Stimulated activated CD4-positive, alpha-beta T cell treated with anti-CD3 and anti-CD28 coated beads, Interleukin-15, amount 100 ng/mL, for 1 hour (primary cell): Measurements from ENCODE around the gene RTKN2.

Source experiments
- DNase-seq, 2 donors: peaks; one replicate each; pipeline ENCODE4 v3.0.0-alpha.2; 2020; ENCODE audit warnings: low read depth in 1 of 2, low spot score in 1 of 2

The RTKN2 gene

DNA sequence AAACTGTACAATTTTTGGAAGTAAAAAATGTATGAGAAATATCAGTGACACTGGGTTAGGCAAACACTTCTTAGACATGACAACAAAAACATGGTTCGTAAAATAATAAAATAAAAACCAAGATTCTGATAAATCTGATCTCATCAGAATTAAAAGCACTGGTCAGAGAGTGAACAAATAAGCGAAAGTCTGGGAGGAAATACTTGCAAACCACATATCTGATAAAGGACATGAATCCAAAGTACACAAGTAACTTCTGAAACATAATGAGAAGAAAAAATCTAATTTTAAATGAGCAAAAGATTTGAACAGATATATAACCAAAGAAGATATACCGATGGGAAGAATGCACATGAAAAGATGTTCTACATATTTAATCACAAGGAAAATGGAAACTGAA is 91.5 kb downstream of the RTKN2 start:
- DNase-seq: no peak

DNA sequence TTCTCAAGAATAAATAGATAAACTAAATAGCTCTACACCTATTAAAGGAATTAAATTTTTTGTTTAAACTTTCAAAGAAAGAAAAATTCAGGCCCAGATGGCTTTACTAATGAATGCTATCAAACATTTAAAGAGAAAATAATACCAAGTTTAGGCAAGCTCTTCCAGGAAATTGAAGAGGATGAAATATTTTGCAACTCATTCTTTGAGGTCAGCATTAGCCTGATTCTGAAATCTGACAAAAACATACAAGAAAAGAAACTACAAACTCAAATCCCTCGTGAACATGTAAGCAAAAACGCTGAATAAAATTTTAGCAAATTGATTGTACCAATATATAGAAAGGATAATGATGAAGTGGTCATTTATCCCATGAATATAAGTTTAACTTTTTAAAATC is 93.4 kb downstream of the RTKN2 start:
- no peak for DNase-seq

DNA sequence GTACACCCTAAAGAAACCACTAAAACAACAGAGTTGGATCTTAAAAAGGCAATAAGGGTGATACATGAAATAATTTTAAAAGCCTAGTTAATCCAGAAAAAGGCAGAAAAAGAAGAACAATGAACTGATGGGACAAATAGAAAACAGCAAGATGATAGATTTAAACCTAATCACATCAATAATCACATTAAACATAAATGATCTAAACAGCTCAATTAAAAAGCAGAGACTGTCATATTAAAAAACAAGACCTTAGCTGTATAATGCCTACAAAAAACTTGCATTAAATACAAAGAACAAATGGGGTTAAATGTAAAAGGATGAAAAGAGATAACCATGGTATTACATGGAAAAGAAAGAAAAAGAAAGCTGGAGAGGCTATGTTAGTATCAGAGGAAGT is 96.2 kb downstream of the RTKN2 start:
- DNase-seq: no peak

DNA sequence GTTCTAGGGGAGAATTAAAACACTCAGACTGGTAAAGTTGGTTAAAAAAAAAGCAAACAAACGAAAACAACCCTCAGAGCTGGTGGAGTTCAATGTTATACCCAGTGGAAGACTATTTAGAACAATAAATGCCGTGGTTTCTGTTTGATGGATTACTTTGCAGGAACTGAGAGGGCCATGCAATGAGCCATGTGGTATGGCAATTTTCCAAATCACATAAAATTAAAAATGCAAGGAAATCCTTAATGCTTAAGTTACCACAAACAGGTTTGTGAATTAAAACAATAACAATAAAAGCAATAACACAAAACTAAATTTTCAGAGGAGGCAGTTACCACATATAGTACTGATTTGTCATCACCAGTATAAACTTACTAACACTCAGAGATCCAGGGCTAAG is 96.9 kb downstream of the RTKN2 start:
- no peak for DNase-seq

DNA sequence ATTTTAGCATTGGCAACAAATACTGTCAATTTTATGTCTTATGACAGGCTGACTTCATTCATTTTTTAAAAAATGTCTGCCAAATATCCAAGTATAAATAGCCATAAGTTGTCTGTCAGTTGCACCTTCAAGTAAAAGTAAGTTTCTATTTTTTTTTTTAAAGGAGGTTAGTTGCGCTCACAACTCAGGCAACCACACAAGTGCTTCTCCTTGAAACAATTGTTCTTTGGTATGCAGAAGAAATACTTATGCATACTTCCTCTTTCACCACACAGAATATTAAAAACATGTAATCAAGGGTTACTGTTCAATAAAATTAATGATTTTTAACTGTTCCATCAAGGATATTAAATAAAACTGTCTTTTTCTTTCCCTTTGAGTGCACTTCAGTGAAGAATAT is 97.9 kb downstream of the RTKN2 start:
- no peak for DNase-seq

DNA sequence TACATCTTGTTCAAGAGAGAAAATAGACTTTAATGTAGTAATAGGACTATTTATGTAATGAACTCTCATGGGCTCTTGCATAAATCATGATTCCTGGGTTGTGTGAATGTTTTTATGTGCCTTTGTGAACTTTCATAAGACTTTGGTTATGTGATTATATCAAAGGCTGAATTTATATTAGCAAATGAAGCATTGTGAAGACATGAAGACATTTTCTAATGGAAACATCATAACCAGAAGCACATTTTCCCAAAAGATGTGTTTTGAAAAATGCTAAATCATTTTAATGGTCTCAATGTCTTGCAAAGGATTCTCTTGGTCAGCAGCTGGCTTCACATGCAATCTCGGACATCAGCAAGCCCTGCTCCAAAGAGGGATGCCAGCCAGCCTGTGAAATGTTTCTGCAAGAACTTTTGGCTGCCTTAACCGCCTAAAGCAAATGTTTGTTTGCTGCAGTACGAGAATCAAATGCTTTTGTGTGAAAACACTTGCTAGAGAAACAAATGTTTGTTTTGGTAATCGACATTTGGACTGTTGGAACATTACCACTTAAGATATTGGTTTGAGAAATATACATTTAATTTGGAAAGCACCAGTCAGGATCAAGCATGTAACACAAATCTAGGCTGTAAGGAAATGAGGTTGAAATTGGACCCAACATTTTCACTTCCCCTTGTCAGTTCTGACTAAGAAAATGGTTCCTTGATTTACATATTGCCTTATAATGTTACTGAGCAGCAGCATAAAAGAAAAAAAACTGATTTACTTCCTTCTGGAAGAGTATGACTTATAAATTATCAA is 102.1 kb downstream of the RTKN2 start:
- no peak for DNase-seq

DNA sequence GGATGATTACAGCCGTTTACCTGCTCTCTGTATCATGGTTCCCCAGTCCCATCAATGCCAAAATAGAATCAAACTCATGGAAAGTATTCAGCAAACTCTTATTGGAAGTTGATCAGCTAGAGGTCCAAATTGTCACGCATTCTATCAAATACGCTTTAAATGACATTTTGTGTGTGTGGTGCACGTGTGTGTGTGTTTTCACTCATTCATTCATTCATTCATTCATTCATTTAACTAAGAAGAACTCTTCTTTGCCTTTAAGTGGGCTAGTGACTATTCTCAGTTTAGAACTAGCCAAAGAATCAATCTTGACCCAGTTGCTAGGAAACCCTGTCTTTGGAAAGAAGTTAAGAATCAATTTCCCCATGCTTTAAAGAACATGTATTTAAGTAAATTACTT is 102.8 kb downstream of the RTKN2 start:
- DNase-seq: no peak

DNA sequence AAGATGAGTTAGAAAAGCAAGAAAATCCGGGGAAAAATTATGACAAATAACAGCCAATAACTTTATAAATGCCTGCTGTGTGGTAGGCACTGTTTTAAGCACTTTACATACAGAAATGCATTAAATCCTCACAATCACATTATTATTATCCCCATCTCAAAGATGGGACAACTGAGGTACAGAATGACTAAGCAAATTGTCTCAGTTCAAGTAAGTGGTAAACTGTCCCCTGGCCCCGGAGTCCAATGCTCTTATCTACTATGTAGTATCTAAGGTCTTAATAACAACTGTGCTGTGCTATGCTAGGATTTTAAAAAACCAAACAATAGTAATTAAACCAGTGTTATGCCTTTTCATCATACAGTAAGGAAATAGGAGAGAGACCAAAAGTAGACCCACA is 105.6 kb downstream of the RTKN2 start:
- DNase-seq: no peak

DNA sequence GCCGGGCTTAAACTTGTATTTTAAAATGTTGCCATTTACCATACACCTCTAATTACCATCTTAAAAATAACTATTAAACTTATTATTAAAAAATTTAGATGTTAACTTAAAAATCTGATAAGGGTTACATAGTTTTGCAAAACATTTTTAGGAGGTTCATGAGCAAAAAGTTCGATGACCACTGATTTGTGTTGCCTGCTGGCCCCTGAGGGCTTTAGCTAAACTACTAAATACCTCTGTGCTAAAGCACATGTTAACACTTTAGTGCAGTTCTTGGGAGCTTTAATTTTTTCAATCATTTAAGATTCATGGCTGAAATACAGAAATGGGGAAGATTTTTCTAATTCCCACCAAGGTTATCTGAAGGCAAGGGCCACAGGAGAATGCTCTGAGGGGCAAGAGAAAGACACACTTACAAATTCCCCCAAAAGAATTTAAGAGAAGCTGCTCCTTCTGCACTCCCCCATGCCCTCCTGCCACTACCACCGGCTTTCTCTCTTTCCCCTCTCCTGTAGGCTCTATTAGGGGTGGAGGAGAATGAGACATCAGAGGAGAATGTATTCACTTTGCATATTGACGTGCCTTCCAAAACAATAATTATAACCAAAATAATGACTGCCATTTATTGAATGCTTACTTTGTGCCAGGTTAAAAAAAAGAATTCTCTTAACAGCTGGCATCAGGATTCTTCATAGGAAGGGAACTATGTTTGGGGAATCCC is 106.2 kb downstream of the RTKN2 start:
- no peak for DNase-seq

DNA sequence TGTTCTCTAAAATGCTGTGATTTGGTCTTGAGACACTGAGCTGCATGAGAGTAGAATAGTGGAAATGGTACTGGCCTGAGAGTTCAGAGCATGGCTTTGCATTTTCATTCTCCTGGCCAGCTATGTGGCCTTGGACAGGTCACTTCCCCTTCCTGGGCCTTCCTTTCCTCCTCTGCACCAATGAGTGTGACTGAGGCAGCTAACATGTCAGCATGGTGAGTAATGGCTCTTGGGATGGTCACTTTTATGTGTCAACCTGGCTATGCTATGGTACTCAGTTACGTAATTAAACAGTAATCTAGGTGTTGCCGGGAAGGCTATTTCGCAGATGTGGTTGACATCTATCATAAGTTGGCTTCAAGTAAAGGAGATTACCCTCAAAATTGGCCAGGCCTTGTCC is 109.3 kb downstream of the RTKN2 start:
- no peak for DNase-seq

DNA sequence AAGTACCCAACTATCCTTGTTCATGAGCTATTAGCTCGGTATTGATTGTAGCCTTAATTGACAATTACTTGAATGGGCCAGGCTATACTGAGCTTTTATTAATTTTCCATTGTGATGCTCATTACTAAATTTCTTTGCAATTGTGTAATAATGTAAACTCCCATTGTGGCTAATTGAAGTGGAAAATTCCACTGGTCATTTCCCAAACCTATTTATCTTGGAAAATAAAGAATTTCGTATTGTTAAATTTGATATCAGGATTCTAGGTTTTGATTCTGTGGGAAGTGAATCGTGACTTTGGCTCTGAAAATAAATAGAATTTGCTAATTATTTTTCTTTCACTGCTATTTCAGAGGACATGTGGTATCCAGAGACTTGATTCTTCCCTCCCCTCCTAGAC is 111.0 kb downstream of the RTKN2 start:
- no peak for DNase-seq

DNA sequence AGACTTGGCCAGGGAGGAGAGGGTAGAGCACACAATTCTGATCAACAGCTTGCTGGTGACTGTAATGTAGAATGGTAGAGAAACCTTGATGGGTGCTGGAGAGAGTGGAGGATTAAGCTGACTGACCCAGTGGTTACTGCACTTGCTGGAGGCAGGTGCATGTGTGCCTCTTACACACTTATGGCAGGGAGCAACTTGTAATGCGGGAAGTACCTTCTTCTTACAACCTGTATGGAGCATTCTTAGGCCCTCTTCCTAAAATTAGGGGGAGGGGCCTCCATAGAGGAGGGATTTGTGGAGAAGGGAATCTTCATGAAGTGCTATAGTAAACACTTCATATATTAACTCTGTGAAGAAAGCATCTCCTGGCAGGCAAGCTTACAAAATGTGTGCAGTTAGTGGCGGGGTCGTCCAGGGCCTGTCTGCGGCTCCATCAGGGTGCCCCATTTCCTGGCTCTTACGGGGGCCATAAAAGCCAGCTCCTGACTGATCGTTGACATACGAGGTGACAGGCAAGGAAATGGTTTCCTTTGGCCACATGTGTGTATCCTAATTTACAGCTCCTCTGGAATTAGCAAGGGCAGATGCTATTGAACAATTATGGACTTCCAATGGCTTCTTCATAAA is 113.5 kb downstream of the RTKN2 start:
- DNase-seq: no peak

DNA sequence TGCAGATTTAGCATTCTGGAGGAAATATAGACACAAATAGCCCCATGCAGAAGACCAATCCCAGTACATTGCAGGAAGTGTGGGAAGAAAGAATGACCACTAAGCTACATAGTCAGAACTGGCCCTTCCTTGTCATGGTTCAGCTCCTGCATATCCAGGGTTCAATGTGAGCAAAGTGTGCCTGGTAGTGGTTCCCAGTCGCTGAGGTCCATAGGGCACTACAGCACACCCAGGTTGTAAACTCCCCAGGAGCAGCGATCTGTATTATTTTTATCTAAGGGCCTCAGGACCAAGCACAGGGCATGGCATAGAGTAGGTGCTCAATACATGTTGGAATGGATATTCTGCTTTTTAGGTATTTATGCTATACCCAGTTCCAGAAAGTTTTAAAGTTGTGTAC is 114.4 kb downstream of the RTKN2 start:
- no peak for DNase-seq

DNA sequence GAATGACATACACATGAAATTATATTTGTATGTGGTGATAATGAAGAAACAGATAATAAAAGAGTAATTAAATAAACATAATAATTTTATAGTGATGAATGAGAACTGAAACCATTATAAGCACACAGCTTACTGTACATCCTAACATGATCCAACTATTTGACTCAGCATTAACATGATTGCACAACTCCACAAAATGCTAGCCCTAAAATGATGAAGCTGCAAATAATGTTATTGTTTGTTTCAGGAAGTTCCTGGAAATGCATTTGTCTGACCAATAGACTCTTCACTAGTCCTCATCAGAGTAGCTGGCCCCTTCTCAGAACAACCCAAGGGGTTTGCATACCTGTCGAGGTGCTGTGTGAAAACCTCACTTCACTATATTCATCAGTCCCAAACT is 115.5 kb downstream of the RTKN2 start:
- DNase-seq: no peak

DNA sequence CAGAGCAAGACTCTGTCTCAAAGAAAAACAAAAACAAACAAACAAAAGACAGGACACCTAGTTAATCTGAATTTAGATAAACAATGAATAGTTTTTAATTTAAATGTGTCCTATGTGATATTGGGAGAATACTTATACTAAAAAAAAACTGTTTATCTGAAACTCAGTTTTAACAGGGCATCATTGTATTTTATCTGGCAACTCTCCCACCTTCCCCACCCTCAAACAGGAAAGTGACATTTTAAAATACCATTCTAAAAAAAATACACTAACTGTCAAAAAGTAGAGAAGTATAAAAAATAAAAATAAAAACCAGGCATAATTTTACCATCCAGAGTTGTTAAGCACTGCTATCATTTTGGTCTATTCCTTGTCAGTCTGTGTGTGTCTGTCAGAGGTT is 119.0 kb downstream of the RTKN2 start:
- DNase-seq: no peak

DNA sequence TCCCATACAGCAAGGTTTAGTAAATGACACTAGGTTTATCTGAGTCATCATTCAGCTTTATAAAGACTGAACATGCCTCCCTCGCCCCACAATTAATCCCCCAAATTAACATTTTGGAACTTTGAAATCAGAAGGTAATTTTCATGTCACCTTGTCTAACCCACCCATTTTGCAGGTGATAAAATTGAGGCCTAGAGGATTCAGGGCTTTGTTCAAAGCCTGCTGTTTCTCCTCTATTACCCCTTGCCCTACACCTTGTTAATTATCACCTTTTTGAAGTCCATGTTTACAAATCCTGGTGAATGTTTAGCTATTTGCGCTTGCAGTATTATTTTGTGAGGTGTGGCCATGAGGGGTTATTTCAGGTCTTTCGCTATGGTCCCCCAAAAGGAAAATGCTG is 120.5 kb downstream of the RTKN2 start:
- no peak for DNase-seq

DNA sequence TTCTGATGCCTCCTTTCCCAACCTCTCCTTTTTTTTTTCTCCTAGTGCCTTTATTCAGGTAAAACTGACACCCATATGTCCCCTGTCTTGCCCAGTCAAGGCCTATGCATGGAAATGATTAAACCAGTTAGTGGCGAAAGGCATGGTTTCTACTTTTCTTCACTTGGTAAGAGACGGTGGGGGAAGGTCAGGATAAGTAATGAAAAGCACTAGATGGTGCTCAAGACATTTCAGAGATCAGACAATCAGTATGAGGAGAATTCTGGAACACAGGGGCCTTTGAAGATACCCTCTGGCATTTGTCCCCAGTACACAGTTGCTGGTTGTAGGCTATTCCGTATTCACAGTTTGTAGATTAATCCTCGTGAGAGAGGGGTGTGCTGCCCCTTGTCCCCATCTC is 121.2 kb downstream of the RTKN2 start:
- DNase-seq: no peak

DNA sequence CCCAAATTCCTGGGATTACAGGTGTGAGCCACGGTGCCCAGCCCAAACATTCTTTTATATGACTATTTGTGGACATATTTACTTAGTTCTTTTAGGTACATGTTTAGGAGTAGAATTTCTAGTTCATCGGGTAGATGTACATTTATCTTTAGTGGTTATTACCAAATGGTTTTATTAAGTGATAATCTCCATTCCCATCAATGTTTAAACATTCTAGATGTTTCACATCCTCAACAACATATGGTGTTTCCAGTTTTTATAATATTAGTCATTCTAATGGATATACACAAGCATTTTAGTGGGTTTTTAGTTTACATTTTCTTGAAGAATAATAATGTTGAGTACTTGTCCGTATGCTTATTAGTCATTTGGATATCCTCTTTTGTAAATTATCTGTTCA is 131.7 kb downstream of the RTKN2 start:
- DNase-seq: no peak

DNA sequence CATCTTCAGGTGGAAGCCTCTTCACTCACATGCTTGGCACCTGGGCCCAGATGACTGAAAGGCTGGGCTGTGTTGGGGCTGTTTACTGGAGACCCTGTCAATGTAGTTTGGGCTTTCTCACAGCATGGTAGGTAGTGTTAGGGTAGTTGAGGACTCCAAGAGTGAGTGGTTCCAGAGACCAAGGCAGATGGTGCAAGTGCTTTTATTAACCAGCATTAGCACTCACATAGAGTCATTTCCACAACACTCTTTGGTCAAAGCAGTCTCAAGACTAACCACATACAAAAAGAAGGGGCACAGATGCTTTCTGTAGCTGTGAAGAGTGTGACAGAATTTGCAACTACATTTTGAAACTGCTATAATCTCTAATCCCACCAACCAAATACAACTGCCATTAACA is 135.0 kb downstream of the RTKN2 start:
- DNase-seq: no peak
